T follicular helper cell (primary cell): ENCODE data around the gene TDRD6.
"Not testable (repeated sequence)": the region's sequence is repeated elsewhere in the genome, so short reads cannot be mapped to it uniquely, and the experiment has no call there.

Experiments
- DNase-seq: peaks from one replicate; pipeline ENCODE4 v3.0.0-alpha.2; 2020; ENCODE audit warnings: low read depth
- total RNA-seq, 2 experiments: gene quantifications; one replicate each; lab custom pipeline; 2026; lab: John Stamatoyannopoulos, UW

TDRD6 gene, protein sequence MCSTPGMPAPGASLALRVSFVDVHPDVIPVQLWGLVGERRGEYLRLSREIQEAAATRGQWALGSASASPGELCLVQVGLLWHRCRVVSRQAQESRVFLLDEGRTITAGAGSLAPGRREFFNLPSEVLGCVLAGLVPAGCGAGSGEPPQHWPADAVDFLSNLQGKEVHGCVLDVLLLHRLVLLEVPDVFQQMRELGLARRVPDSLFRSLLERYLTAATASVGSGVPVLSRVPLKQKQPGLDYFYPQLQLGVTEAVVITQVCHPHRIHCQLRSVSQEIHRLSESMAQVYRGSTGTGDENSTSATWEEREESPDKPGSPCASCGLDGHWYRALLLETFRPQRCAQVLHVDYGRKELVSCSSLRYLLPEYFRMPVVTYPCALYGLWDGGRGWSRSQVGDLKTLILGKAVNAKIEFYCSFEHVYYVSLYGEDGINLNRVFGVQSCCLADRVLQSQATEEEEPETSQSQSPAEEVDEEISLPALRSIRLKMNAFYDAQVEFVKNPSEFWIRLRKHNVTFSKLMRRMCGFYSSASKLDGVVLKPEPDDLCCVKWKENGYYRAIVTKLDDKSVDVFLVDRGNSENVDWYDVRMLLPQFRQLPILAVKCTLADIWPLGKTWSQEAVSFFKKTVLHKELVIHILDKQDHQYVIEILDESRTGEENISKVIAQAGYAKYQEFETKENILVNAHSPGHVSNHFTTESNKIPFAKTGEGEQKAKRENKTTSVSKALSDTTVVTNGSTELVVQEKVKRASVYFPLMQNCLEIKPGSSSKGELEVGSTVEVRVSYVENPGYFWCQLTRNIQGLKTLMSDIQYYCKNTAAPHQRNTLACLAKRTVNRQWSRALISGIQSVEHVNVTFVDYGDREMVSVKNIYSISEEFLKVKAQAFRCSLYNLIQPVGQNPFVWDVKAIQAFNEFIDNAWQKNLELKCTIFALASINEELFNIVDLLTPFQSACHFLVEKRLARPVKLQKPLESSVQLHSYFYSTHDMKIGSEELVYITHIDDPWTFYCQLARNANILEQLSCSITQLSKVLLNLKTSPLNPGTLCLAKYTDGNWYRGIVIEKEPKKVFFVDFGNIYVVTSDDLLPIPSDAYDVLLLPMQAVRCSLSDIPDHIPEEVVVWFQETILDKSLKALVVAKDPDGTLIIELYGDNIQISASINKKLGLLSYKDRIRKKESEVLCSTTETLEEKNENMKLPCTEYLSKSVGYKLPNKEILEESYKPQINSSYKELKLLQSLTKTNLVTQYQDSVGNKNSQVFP (N-terminal part only)
- 0 to 0.06 reads per million in 2 experiments for total RNA-seq

DNA sequence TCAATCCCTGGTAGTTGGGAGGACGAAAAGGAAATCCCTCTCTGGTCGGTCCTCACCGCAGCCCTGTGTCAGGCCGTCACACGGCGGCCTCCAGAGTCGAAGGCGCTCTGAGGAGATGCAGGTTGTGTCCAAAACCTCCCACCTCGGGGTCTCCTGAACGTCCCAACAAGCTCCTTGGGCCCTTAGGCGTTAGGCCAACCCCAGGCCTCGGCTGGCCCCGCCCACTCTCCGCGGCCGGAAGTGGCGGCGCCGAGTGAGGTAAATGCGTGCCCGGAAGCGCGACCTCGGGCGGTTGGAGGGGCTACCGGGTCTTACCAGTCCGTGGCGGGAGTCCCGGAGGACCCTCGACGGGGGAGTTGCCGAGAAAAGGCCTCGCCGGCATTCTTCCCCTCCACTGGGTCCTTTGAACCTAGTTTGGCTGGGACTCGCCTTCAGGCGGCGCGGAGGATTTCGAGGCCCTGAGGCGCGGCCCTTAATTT, at the start of gene TDRD6:
TDRD6 (plus strand) TSS at position 267 of the 479 bp plus-strand sequence. CDS start 244 bp downstream, outside the sequence.
- no peak for DNase-seq

DNA sequence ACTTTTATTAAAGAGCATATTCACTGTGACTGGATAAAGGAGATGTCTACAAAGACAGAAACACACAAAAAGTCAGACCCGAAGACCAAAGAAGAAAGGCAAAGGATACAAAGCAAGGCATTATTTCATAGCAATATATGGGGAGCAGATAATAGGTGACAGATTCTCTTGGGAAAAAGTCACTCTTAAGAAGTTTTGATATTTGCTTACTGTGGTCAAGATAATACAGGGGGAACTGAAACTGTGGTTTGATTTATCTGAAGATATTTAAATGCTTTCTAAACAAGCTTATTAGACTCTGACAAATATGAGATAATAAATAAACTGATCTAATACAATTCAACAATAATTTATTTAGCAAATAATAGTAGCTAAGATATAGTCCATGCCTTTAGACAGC, 49.8 kb upstream of the TDRD6 start:
- no peak for DNase-seq

GRCh38 chr6:46638650-46639049, 49.0 kb upstream of the TDRD6 start:
- DNase-seq, result no peak

- DNase-seq, result no peak
Observed at GRCh38 chr6:46642928-46643751, 44.5 kb upstream of the TDRD6 start.

GRCh38 chr6:46645265-46645664, 42.4 kb upstream of the TDRD6 start:
- no peak for DNase-seq

GRCh38 chr6:46648108-46648507, 39.6 kb upstream of the TDRD6 start:
- not testable (repeated sequence) for DNase-seq

DNA sequence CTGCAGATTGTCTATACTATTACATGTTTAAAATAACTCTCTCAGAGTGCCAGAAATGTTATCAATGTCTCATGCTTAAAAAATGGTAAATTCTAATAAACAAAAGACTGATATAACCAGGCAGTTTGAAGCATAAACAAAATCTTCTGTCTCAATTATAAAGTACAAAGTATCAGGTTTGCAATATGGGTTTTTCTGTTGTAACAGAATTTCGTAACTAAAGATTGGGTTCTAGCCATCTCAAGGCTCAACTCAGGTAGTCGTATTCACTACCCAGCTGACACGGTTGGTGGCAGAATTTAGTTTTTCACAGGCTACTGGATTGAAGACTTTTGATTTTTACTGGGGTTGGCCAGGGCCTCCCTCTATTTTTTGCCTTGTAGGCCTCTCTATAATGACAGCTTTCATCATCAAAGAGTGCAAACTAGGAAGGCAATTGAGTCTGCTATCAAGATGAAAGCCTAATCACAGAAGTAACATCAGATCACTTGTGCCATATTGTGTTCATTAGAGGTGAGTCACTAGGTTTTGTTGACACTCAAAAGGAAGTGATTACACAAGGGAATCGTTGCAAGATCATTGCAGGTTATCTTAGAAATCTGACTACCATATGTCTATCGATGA, 38.7 kb upstream of the TDRD6 start:
- DNase-seq, result no peak

GRCh38 chr6:46651006-46651405, 36.7 kb upstream of the TDRD6 start:
- DNase-seq, result no peak

GRCh38 chr6:46651816-46652215, 35.9 kb upstream of the TDRD6 start:
- no peak for DNase-seq

- no peak for DNase-seq
Observed at GRCh38 chr6:46652232-46652602, 35.5 kb upstream of the TDRD6 start.

GRCh38 chr6:46652603-46653438, 34.9 kb upstream of the TDRD6 start, which contains the start of the genes CYP39A1 and SLC25A27:
Gene CYP39A1 (minus strand): TSS chr6:46652818. CDS start chr6:46652582, 236 bp downstream.
Gene SLC25A27 (plus strand): TSS chr6:46652975. CDS start chr6:46653193, 218 bp downstream.
- peak; percentile 60 for DNase-seq

DNA sequence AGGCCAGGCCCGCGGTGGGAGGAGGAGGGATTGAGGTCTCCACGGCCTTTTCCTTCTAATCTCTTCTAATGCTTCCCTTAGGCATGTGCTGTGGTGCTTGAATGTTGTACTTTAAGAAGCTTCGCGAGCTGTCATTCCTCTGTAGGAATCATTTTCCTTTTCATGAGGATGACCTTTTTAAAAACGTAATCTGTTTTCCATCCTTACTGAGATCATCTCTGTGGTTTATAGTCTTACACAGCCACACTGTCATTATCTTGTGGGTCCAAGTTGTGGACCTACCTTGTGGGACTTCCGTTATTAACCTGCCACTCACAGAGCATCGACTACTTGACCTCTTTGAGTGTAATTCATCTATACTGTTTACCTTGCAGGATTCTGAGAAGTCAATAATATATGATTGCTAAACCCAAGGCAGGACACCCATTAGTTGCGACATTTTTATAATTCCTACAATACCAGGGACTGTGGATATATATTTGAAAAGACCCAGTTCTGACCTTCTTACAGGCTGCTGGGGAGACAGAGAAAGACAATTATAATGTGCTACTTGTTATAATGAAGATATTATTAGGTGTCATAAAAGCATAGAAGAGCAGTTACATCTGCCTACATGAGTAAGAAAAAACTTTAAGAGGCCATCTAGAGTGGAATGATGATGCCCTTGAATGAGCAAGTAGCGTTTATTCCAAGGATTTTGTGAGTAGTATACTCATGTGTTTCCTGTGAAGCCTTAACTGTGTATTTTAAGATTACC, 34.1 kb upstream of the TDRD6 start:
- DNase-seq, result no peak

GRCh38 chr6:46655803-46656202, 31.9 kb upstream of the TDRD6 start:
- DNase-seq, result no peak

DNA sequence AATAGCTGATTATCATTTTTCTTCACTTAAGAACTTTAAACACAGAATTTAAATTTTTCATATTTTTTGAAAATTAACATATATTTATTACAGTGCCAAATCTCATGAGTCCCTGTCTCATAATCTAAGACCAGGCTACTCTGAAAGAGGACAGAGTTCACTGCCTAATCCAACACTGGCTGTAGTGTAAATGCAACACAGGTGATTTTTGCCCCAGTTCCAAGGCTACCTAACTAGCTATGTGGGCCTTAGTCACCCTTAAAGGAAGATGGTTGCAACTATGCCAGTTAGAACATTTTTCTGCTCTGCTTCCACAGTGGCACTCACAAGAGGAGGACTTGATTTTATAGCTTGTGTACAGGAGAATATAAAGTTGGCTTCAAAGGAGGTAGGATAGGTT, 30.0 kb upstream of the TDRD6 start:
- no peak for DNase-seq

DNA sequence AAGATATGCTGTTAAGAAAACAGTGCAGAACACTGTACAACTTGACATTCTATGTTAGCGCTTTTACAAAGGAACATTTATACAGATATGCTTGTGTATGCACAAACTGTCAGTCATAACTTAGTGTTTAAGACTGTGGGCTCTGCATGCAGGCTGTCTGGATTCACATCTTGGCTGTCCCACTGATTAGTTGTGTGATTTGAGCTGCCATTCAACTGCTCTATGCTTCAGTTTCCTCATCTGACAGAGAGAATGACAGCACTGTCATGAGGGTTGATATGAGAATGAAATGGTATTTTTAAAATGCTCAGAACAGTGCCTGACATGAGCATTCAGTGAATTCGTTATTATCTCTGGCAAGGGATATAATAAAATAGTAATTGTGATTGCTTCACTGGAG, 26.2 kb upstream of the TDRD6 start:
- no peak for DNase-seq

DNA sequence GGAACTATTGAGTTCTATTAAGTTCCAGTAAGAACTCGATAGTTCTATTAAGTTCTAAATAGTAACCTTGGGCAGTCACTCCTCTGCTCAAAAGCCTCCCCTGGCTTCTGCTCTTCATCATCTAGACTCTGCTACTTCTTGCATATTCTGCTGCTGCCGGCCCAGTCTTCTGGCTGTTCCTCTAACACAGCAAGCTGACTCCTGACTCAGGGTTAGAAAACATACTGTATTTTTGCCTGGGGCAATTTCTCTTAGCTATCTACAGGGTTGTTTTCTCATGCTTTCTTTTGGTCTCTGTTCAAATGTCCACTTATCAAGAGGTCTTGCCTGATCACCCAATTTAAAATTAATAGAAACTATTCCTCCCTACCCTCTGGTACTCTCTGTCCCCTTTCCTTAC, 20.3 kb upstream of the TDRD6 start:
- no peak for DNase-seq

GRCh38 chr6:46674410-46674809, 13.3 kb upstream of the TDRD6 start:
- DNase-seq, result no peak

DNA sequence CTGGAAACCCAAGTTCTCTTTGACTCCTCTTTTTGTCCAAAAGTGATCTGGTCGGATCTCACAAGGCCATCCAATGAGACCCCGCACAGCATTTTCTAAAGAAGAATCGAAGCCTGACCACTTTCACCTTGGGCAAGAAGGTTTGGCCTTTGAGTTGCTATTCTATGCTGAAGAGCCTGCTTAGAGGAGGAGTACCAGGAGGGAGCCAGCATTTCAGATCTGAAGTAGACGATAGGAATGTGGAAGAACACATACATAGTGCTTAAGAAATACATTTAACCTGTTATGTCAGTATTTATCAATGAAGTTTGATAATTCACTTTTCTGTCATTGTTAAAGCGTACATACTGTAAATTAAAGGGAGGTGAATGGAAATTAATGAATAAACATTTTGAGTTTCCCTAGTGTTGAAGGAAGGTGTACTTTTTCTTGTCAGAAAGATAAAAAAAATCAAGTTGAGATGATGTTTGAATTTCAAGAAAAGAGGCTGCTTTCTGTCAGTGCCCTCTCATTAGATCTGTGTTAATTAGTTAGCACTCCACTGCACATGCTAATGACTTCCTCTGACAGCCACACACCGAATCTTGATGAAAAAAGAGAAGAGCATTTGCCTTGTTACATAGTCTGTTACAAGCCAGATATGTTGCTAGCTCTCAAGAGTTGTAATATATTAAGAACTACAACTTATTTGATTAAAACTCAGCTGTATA, 10.9 kb upstream of the TDRD6 start:
- no peak for DNase-seq
